ENCODE measurements around the gene PCP4L1.

PCP4L1 gene

DNA sequence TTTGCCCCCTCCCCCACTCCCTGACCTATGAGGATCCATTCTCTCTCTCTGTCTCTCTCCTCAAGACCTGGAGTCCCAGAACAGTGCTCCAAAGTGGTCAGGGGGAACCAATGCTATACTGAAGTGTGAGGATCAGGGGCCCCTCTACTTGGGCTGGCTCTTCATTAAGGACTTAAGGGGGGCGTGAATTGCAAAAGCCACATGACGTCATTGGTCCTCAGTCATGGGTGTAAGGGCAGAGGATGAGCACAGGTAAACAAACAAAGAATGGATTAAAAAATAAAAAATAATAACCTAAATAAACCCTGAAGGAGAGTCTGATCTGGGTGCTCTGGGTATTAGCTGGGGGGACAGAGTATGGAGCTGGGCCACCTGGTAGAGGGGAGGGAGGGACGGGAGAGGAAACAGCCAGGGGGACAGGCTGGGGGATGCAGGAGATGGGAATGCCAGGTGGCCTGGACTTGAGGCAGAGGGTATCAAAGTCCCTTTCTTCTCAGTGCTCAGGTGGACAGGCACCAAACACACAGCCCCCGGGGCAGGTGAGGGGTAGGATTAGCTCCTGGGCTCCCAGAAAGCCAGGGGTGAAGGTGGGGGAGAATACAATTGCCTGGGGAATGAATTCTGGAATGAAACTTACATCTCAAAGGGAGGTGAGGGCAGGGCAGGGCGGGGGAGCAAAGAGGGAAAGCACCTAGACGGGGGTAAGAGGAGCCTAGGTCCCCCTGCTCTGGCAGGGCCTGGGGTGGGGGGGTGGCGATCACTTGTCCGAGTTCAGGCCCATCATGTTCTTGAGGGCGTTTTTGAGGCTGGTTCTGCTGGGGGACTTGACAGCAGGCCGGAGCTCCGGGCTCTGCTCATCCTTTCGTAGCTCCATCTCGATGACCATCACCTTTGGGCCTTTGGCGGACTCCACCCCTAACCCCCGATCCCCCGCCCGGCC is 46.7 kb downstream of the PCP4L1 start:
- TF ChIP-seq, protein P1, sequence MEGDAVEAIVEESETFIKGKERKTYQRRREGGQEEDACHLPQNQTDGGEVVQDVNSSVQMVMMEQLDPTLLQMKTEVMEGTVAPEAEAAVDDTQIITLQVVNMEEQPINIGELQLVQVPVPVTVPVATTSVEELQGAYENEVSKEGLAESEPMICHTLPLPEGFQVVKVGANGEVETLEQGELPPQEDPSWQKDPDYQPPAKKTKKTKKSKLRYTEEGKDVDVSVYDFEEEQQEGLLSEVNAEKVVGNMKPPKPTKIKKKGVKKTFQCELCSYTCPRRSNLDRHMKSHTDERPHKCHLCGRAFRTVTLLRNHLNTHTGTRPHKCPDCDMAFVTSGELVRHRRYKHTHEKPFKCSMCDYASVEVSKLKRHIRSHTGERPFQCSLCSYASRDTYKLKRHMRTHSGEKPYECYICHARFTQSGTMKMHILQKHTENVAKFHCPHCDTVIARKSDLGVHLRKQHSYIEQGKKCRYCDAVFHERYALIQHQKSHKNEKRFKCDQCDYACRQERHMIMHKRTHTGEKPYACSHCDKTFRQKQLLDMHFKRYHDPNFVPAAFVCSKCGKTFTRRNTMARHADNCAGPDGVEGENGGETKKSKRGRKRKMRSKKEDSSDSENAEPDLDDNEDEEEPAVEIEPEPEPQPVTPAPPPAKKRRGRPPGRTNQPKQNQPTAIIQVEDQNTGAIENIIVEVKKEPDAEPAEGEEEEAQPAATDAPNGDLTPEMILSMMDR (IDR thresholded peaks at IDR 0.05; ENCODE audit: borderline replicate concordance, control extremely low read depth, extremely low read depth, insufficient read depth, missing control alignments), result no peak
- in situ Hi-C loops (cut with MboI; ENCODE audit: low sequenced_read_pairs, unreplicated experiment), result no loop called here
- DNase-seq (ENCODE audit: low spot score), result no peak

- in situ Hi-C loops (cut with MboI; ENCODE audit: low sequenced_read_pairs, unreplicated experiment), result no loop called here
- TF ChIP-seq, protein P1 (IDR thresholded peaks at IDR 0.05; ENCODE audit: borderline replicate concordance, control extremely low read depth, extremely low read depth, insufficient read depth, missing control alignments), result peak; percentile 35
- peak; percentile 88 for DNase-seq (ENCODE audit: low spot score)
These were observed 47.4 kb downstream of the PCP4L1 start for GRCh38 chr1:161305867-161306519.

DNA sequence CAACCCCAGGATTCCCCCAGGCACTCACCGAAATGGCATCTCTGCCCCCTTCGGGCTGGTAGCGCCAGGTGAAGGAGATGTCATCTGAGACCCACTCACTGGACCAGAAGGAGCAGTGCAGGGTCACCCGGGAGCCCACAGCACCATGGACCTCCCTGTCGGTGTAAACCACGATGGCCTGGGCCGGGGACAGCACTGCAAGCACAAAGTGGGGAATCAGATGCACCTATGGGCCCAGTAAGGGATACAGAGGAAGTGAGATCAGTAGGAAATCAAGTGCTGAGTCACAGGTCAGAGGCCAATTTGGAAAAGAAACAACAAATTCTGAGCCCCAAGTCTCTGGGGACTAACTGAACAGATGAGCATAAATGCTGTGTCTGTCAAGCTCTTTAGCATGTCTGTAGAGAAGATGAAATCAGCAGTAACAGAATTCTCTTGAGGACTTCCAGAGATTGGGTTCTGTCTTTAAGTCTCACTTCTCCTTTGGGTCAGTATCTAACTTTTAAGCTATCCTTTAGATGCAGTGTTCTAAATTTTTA is 48.8 kb downstream of the PCP4L1 start:
- DNase-seq (ENCODE audit: low spot score), result peak; percentile 45

DNA sequence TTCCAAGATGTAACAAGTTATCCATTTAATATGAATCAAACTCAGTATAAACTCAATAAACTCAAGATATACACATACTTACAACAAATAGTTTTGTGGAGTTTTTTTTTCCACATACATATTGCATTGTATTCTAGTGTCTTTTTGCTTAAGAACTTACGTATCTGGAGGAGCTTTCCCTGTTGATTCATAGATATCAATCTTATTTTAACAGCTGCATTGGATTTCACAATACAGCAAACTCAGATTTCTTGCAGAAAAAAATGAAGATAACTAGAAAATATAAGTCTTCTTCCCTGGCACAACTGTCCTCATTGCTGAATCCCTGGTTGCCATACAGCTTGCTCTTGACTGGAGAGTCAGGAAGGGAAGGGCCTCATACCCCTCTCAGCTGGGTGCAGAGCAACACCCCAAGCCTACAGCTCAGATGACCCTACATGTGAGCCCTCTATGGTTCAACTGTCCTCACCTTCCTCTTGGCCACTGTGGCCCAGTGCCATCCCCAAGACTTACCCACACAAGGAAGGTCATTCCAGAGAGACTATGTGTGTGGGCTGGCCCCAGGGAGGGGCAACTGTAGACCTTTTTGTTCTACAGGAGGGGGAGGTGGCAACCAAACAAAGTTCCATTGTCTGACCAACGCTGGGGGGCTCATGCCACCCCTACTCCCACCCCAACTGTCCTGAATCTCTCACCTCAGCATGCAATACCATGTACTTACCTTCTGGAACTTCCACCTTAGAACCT is 49.5 kb downstream of the PCP4L1 start:
- TF ChIP-seq, protein P1 (IDR thresholded peaks at IDR 0.05; ENCODE audit: borderline replicate concordance, control extremely low read depth, extremely low read depth, insufficient read depth, missing control alignments), result no peak
- in situ Hi-C loops (cut with MboI; ENCODE audit: low sequenced_read_pairs, unreplicated experiment), result no loop called here
- DNase-seq (ENCODE audit: low spot score), result no peak

More for the DNA sequence above, 48.8 kb downstream of the PCP4L1 start:
- in situ Hi-C loops (cut with MboI; ENCODE audit: low sequenced_read_pairs, unreplicated experiment), result no loop called here
- TF ChIP-seq, protein P1 (IDR thresholded peaks at IDR 0.05; ENCODE audit: borderline replicate concordance, control extremely low read depth, extremely low read depth, insufficient read depth, missing control alignments), result no peak

DNA sequence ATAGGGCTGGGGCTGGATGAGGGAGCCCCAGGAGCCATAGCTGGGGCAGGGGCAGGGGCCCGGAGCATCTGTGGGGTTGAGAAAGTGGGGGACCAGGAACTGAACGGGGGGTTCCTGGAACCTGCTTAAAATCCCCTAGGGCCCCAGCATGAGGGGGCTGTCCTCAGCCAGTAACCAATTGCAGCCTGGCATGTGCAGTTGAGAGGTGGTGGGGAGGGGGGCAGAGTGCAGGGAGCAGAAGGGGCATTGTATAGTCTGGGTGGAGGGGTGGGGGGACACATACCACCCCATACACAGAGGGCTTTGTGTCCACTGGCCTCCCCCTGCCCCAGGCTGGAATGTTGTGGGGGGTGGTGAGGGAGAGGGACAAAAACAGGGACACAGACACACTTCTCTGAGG is 51.3 kb downstream of the PCP4L1 start, which contains the start of gene MPZ:
Gene MPZ (minus strand): TSS at position 101 of the 400 bp plus-strand sequence. CDS start 63 bp downstream, at position 38.
- TF ChIP-seq, protein P1 (IDR thresholded peaks at IDR 0.05; ENCODE audit: borderline replicate concordance, control extremely low read depth, extremely low read depth, insufficient read depth, missing control alignments), result no peak
- in situ Hi-C loops (cut with MboI; ENCODE audit: low sequenced_read_pairs, unreplicated experiment), result no loop called here

More for the DNA sequence above, 51.3 kb downstream of the PCP4L1 start, which contains the start of gene MPZ:
- no peak for DNase-seq (ENCODE audit: low spot score)

Data from GM13976 (cell line).